GM12878 (cell line): Measurements from ENCODE around the gene TRIM8. TPM values are rescaled to one million over a fixed set of nuclear protein-coding genes. Genes with fewer than 3 reads are reported as not detected.

Experiments used
- ELK1 ChIP-seq: IDR thresholded peaks from 2 replicates; pipeline ENCODE4 v1.6.1; 2012; ENCODE audit warnings: low read depth, low read length, improper control_type of control experiment
- IKZF2 ChIP-seq, 2 experiments: fragments of 450-650 bp; IDR thresholded peaks; 2 replicates each; pipeline ENCODE4 v1.6.1; 2017; ENCODE audit warnings: mild to moderate bottlenecking in 2 of 2, moderate library complexity in 2 of 2
- JUNB ChIP-seq: IDR thresholded peaks from 2 replicates; pipeline ENCODE4 v1.6.1; 2016; ENCODE audit warnings: antibody characterized with exemption, mild to moderate bottlenecking
- PKNOX1 ChIP-seq: fragments of 450-650 bp; IDR thresholded peaks from 2 replicates; pipeline ENCODE4 v1.6.1; 2016; ENCODE audit warnings: mild to moderate bottlenecking
- POLR2A ChIP-seq: IDR thresholded peaks from 2 replicates; pipeline ENCODE4 v1.6.1; 2011; ENCODE audit warnings: low read depth, mild to moderate bottlenecking, low read length
- POLR2AphosphoS5 ChIP-seq: IDR thresholded peaks from 2 replicates; pipeline ENCODE4 v1.6.1; 2011; ENCODE audit warnings: mild to moderate bottlenecking, low read length, inconsistent platforms
- RB1 ChIP-seq: fragments of 450-650 bp; formaldehyde crosslinking; IDR thresholded peaks from 2 replicates; pipeline ENCODE4 v1.6.1; 2017; ENCODE audit warnings: mild to moderate bottlenecking, borderline replicate concordance
- TCF3 ChIP-seq: IDR thresholded peaks from 2 replicates; pipeline ENCODE4 v1.6.1; 2012; ENCODE audit warnings: low read depth, mild to moderate bottlenecking, low read length, borderline replicate concordance; ENCODE audit not compliant: insufficient read depth
- YBX1 ChIP-seq: fragments of 450-650 bp; IDR thresholded peaks from 2 replicates; pipeline ENCODE4 v1.6.1; 2016; ENCODE audit warnings: antibody characterized with exemption
- polyA plus RNA-seq, 11 experiments: library from polyadenylated mRNA; depleted of rRNA in 4 of 11; unstranded in 6 of 11; stranded (reverse) in 5 of 11; fragments of >200 nt; fragmentation: Nextera tagmentation in 4 of 11; fragmentation: Illumina TruSeq in 1 of 11; extraction: Ambion mirVana in 4 of 11; extraction: Trizol in 1 of 11; gene quantifications; 1 replicate in 1 of 11; 2 replicates in 10 of 11; pipeline versions ENCODE4 v1.2.1 to v1.2.3, GENCODE V29; 2011 to 2016; ENCODE audit warnings: inconsistent platforms in 2 of 11, missing spikeins in 2 of 11, low read depth in 1 of 11
- total RNA-seq, 4 experiments: library from RNA; depleted of rRNA in 3 of 4; stranded (reverse); fragments of >200 nt in 3 of 4; fragmentation: Illumina TruSeq in 1 of 4; extraction: Trizol in 1 of 4; gene quantifications; 2 replicates each; pipeline versions ENCODE4 v1.2.1 to v1.2.3, GENCODE V29; 2013 to 2021

Gene TRIM8
- total and polyA plus RNA-seq, 10 of the 15 experiments (the other 5 are each of a cell fraction or from before 2014, with no cell fraction given) = 7.9 to 53.2 (median 24.6) TPM

GRCh38 chr10:102648889-102649796 lies 4.9 kb downstream of the TRIM8 start (continued):
- TF ChIP-seq IKZF2 (IDR thresholded peaks at IDR 0.05) (peak in 1 of 2 experiments; percentile 18; a peak in 1 of 4 replicates), TCF3 (peak; percentile 41; the same call in 1 of the 2 replicates), POLR2AphosphoS5 (peak; percentile 31; the same call in 1 of the 2 replicates), RB1 (0 out of 2 replicates have a peak, but pooled peaks have one; percentile 24), POLR2A (peak; percentile 64), YBX1 (no peak), PKNOX1 (0 out of 2 replicates have a peak, but pooled peaks have one; percentile 20), ELK1 (0 out of 2 replicates have a peak, but pooled peaks have one; percentile 14), JUNB (no peak)
